Nucleus accumbens (tissue), 56 donors: ENCODE data around the gene GARNL3.

ENCODE experiments used
- DNase-seq, 56 donors: peaks; one replicate each; lab custom pipeline; 2025; lab: John Stamatoyannopoulos, UW

GARNL3 gene

DNA sequence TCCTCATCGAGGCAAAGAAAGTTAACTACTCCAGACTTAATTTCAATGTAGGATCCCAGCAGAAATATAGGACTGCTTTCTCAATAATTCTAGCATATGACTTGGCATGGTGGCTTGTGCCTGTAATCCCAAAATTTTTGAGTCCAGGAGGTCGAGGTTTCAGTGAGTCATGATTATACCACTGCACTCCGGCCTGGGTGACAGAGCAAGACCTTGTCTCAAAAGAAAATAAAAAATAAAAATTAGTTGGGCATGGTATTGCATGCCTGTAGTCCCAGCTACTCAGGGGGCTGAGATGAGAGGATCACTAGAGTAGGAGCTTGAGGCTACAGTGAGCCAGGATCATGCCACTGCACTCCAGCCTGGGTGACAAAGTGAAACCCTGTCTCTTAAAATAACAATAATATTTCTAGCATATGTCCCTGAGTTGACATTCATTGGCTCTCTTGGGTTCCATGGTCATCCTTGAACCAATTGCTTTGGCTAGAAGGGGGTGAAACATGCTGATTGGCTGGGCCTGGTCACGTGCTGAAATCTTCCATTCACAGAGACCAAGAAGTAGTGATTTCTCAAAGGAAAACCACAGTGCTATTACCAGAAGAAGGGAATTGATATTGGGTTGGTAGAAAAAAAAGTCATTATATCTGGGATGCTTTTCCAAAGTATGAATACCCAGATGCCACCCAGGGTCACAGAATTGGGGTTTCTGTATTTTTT is 31.6 kb upstream of the GARNL3 start:
- no peak for DNase-seq

DNA sequence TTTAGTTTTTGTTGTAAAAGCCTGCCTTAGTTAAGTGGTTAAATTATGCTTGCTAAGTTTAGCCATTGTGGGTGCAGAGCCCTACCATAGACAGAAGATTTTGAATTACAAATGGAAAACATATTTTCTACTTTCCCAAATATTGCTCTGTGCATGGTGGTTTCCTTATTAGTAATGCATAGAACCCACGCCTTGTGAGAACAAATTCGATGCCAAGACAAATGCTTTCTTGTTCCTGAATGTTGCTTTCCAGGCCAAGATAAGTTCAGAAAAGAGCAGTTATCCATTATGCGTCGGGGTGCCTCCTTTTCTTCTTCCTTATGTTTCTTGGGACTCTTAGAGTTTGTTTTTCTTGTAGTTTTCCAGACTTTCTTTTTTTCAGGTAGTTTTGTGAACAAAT is 31.0 kb upstream of the GARNL3 start:
- DNase-seq, result no peak

DNA sequence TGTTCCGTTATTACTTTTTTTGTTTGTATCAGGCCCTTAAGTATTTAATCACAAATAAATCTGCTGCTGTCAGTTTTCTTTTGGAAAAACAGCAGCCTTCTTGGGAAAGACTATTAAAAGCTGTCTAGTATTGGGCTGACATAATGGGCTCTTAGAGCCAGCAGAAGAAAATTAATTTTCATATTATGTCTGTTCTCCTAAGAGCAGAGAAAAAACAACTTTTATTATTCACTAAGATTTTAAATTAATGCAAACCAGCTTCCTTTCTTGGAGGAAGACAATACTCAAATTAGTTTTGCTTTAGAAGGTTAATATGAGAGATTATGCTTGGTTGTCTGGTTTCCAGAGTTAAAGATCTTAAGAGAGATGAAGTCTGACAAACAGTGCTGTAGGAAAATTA is 30.6 kb upstream of the GARNL3 start:
- DNase-seq, result no peak

DNA sequence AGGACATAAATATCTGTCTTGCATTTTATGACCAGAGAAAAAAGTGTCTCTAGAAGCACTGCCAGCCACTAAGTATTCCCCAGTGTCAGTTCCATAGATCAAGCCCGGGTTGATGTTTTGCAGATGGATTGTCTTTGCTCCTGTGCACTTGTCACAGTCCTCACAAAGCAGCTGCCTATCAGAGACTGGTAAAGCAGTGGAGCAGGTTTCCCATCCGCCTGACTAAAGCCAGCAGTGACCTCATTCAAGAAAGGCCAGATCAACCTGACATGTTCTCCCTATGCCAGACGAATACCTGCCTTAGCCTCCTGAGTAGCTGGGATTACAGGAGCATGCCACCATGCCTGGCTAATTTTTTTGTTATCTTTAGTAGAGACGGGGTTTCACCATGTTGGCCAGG is 26.8 kb upstream of the GARNL3 start:
- no peak for DNase-seq

DNA sequence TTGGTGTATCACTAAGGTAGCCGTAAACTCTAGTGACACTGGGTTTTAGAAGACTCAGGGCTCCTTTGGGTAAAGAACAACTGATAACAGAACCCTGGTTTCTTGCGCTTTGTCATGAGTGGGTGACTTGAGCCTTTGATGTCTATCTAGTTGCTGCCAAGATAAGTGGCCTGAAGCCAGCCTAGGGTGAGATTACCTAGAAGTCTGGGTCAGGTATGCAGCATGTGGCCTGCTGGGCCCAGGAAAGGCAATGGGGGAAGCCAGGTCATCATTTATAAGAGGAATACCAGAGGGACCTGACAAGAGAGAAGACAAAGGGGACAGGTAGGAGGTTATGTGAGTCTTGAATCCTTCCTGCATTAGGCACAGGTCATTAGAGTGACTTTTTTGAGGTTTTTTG is 23.2 kb upstream of the GARNL3 start:
- no peak for DNase-seq

DNA sequence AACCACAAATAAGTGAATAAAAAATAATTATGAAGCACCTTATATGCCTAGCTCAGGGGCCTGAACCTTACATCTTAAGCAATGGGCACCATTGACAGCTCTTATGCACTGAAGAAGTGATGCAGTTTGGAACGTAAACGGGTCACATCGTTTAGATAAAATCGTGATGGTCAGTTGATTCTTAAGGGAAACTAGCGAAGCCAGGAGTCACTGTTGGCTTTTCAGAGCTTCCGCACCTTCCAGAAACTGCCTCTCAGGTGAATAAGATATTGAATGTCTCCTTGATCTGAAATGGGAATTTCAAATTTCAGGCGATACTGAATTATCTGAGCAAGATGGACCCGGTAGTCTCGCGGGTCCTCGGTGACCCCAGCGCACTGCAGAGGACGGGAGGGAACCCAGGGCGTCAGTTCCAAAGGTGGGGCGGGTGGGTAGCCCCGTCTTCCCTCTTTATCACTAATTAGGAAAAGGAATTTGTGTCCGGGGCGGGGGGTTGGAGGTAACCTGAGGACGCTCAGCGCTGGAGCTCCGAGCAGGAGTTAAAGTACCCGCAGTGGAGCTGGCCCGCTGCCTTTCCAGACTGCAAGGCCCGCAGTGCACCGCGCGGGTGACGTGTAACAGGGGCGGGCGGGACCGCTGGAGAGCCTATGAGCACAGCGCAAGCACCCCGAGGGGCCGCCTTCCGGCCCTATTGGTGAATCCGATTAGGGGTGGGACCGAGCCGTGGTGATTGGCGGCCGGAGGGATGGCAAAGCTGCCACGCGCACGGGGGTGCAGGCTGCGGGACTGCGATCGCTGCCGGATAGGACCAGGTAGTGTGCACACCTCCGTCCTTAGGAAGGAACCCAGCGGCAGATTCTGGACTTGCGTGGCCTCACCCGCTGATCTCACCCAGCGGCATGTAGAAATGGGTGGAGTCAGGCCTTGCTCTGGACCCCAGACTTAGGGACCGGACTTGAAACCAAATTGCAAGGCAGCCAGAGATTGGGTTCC is 19.7 kb upstream of the GARNL3 start:
- peak; percentile 61 to 99 (median 96) for DNase-seq

DNA sequence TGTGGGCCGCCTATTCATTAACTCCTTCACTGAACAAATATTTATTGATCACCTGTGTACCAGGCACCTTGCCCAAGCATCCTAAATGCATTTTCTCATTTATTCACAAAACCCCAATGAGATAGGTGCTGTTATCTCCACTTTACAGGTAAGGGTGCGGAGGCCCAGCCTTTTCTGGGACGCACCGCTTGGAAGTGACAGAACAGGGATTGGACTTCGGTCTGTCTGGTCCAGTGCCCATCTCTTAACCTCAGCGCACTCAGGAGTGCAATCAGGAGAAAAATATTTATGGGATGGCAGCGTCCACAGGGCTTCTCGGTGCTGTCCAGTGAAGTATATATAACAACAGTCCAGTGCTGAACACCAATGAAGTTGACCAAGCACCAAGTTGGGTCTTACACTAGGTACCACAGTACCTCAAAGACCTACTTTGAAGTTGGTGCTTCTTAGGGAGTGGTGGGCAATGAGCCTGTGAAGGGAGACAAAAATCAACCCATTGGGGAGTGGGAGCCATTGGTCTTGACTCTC is 18.9 kb upstream of the GARNL3 start:
- DNase-seq, result no peak

DNA sequence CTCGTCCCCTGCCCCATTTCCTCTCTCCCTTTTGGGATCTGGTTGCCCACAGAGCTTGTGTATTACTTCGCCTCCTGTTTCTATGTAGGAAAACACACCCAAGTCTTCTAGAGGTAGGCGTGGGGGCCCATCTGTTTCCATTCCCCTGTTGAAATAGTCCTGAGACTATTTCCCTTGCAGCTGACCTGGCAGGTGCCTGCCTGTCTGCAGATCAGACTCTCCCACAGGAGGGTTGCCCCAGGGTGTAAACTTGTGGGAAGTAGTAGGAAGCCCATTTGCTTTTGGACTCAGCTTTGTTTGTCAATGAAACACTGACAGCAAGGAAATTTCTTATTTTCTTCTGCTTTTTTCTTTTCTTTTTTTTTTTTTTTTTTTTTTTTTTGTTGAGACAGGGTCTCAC is 16.3 kb upstream of the GARNL3 start:
- no peak for DNase-seq

DNA sequence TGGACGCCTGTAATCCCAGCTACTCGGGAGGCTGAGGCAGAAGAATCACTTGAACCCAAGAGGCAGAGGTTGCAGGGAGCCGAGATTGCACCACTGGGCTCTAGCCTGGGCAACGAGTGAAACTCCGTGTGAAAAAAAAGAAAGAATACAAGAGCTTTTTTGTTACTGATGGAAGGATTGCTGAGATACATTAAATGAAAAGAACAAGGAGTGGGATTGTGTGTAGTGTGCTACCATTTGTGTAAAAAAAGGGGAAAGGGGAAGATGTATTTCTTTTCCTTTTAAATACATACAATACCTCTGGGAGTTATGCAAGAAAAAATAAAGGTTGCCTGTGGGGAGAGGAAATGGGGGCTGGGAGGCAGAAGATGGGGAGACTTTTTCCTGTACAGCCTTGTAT is 14.7 kb upstream of the GARNL3 start:
- no peak for DNase-seq

DNA sequence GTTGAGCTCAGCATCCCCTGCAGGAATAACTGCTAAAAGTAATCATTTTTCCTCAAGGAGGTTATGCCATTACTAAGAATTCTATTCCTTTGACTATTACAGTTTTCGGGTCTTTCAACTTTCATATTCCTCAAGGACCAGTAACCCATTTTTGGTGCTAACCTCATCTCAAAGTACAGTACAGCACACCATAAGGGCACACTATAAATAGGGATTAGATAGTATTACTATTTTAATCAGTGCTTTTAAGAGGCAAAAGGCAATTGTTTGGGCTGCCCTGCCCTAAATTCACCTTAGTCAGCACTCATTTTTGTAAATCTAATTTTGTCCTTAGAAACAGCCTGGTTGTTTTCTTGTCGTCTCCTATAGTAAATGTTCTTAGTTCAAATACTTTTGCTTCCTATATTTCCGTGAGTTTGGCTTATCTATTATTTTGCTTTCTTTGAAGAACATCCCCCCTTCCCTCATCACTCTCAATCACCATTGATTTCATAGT is 13.6 kb upstream of the GARNL3 start:
- no peak for DNase-seq

DNA sequence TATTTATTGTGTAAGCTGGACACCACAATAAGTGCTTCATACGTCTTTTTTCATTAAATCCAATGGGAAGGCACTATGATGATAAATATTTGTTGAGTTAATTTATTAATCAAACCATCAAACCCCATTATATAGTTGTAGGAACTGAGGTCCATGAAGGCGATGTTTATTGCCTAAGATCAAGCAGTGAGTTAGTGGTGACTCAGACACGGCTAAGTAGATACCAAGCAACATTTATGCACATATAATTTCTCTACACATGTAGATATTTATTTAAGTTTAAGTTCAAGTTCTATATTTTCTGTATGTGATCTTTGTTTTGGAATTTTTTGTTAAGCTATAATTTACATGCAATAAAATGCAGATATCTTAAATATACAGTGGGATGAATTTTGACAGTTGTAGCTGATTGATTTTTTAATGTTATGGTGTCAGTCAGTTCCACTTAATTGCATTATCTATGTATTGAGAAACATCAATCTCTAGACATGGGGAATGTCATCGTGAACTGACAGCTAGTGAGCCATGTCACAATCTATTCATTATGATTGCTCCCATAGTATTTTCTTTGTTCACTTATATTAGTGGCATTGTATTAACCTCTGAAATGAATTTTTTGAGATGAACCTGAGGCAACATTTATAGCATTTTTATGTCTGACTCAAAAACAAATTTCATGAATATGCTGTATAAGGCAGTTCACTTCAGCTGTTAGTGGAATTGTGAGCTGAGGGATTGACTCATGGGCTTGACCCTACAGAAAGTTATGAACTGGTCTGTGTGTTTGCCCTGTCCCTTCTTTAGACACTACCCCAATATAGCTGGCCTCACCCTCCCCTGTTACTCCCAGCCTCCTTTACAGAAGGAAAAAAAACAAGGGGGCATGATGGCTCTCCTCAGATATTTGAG is 11.9 kb upstream of the GARNL3 start:
- no peak for DNase-seq

DNA sequence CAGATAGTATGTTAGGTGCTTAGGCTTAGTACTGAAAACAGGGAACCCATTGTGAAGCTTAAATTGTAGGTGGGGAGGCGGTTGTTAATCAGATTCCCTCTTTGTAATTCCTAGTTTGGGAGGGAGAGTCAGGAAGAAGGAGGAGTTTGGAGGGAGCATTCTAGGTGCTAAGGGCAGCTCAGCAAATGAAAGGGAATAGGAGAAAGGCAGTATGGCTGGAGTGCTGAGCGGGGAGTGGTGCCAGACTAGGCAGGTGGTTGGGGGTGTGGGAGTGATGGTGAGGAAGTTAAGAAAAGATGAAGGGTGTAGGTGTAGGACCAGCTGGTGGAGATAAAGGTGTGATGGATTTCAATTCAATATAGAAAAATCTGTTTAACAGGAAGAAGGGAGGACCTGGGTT is 11.1 kb upstream of the GARNL3 start:
- DNase-seq, result no peak

DNA sequence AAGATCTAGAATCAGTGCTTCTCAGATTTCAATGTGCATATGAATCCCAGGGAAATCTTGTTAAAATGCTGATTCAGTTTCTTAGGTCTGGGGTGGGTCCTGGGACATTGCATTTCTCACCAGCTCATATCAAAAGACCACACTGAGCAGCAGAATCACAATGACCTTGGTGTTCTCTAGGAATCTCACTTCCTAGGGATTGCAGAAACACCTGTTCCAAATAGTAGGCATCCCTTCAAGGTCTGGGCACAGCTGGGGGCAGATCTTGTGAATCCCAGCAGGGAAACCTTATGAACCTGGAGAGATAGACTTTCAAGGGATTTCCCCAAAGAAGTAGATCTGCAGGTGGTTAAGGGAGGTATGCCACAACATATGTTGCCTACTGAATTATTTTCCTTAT is 8.9 kb upstream of the GARNL3 start:
- DNase-seq, result no peak

DNA sequence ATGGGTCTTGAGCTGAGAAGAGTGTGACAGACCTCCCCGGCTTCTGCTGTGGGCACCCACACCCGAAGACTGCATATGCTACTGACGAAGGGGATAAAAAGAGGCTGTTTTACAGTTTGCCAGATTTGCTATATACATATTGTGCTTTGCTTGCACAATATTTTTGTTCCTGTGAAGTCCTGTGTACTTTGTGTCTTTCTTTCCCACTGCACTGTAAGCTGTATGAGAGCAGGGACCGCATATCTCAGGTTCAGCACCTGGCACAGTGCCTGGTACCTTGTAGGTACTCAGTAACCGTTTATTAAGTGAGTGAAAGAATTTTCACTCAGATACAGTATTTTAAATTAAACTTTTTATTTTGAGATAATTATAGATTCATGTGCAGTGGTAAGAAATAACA is 8.2 kb upstream of the GARNL3 start:
- DNase-seq, result no peak

DNA sequence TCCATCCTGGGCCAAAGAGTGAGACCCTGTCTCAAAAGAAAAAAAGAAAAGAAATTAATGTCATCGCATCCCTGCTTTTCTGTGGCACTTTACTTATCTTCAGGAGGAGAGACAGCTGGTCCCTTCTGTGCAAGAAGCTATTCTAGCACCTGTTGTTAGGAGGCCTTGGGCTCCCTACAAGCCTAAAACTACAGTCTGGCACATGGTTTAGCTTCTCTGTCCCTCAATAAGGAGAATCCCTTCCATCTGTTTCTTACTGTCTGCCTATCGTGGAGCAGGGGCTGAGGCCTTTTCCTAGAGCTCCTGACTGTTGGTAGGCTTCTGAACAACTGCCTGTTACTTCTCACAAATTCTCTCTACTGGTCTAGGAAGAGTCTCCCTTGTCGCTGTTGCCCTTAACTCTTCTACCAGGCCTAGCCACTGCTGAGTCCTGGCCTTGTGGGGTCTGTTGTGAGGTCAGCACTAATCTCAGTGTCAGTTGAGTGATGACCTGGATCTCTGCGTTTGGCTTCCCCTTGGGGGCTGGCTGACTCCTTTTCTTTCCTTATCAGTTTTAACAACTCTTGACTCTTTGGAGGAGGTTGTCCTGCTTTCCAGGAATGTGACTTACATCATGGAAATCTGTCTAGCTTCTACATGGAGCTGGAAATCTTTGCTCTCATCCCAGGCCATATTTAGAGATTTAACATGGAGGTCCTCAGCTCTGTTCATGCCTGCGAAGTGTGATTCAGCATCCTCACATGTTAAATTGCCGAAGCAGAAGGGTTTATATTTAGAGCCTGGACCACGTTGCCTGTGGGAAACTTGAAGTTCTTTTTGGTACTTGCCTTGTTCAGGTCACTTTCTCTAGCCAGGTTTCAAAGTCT is 5.7 kb upstream of the GARNL3 start:
- DNase-seq, result no peak

DNA sequence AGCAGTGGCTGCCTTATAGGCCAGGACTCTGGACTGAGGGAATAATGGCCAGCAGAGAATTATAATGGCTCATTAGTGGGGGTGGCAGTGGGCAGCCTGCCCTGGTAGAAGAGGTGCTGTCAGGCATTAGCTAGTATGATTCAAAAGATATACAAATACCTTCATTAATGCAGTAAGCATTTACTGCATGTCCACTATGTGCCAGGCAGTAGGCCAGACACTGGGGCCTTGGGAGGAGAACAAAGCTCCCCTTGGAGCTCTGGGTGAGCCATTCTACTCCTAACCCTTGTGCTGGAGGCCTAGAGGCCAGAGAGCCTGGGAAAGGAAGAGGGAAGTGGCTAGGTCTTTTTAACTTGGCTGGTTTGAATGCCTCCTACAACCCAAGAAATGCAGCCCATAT is 2.0 kb upstream of the GARNL3 start:
- DNase-seq, result peak in 28 of 56 donors; percentile 8 to 62 (median 31)

DNA sequence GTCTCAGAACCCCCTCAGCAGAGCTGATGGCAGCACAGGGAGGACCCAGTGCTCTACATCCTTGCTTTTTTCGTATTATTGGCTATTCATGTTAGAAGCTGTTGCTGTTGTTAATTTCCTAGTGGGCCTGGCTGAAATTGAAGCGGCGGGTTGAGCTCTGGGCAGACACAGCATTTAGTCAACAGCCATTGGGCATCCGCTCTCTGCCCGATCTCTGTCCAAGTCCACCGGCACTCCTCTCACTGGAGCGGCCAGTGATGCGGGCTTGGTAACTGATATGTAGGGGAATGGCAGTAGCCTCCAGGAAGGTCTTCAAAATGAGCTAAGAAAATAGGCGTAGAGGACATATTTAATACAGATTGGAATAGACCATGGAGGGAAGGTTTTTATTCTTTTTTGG is 1.3 kb upstream of the GARNL3 start:
- DNase-seq, result peak in 20 of 56 donors; percentile 9 to 49 (median 26)

DNA sequence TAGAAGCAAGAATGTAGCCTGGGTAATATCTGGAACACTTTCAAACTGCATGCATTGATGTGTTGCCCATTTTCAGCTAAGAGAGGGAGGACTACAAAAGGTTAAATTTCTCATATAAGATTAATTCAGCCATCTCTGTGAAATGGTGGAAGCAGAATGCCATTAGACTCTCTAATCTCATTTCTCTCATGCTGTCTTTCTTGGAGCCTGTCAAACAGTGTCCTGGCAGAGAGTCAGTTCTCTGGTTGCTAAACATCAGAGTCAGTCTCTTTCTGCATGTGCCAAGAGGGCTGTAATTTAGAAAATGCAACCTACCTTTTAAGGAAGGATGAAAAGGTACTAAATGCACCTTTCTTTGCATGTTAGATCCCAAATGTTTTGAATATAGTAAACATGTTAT is 910 bp upstream of the GARNL3 start:
- DNase-seq, result peak in 2 of 56 donors; percentile 9 to 24
